Stimulated activated CD4-positive, alpha-beta T cell treated with anti-CD3 and anti-CD28 coated beads, Interleukin-4, amount 100 ng/mL, for 4 hours (primary cell): ENCODE measurements around the gene ASIP.
"Not testable (repeated sequence)": the region's sequence is repeated elsewhere in the genome, so short reads cannot be mapped to it uniquely, and the experiment has no call there.

Experiments
- DNase-seq, 2 experiments: peaks; one replicate each; pipeline ENCODE4 v3.0.0-alpha.2; 2020

The ASIP gene

GRCh38 chr20:34290471-34290870, 49.2 kb downstream of the ASIP start:
- no peak for DNase-seq

GRCh38 chr20:34292496-34292895, 51.3 kb downstream of the ASIP start:
- no peak for DNase-seq

DNA sequence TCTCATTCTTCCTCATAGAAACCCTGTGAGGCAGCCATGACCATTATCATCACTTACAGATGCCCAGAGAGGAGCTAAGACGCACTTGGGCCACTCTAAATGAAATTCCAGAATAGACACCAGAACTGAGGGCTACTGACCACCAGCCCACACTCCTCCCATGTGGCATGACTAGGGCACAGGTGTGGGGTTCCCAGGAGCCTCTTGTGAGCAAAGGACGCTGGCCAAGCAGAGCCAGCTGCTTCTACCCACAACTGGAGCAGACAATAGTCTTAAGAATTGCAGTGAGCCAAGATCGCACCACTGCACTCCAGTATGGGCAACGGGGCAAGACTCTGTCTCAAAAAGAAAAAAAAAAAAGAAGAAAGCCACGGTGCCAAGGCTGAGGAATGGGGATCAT, 51.9 kb downstream of the ASIP start:
- DNase-seq: no peak

- no peak for DNase-seq
Measured at GRCh38 chr20:34293589-34293988, 52.4 kb downstream of the ASIP start.

- no peak for DNase-seq
Measured at GRCh38 chr20:34294563-34294962, 53.3 kb downstream of the ASIP start.

DNA sequence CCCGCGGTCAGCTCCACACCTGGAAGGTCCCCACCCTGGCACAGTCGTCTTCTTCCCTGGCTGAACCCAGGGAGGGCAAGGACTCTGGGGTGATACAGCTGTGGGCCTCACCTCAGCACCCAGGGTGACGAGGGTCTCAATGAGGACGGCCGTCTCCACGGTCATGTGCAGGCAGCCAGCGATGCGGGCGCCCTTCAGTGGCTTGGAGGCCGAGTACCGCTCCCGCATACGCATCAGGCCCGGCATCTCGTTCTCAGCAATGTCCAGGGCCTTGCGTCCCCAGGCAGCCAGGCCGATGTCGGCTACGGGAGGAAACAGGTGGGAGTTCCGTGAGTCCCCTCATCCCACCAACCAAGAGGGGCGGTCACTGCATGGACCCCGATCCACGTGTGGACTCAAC, 54.1 kb downstream of the ASIP start:
- no peak for DNase-seq

DNA sequence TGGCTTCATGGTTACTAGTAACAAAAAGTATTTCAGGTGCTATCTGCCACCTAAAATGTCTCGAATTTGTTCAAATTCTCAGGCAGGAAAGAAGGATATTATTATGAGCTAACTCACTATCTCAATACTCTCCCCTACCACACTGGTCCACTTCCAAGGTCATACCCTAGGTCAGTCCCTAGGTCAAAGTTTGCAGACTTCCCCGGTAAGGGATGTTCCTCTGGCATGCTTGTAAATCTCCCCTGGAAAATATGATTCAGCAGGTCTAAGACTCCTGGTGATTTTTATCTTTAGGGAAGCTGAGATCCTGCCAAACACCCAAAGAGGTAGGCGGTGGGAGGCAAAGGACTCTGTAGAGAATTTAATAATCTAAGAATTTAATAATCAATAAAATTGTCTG, 55.2 kb downstream of the ASIP start:
- no peak for DNase-seq

- not testable (repeated sequence) for DNase-seq
Measured at GRCh38 chr20:34298294-34298784, 57.1 kb downstream of the ASIP start.

GRCh38 chr20:34299556-34300255, 58.5 kb downstream of the ASIP start:
- DNase-seq: no peak

- no peak for DNase-seq
Measured at GRCh38 chr20:34300256-34300806, 59.1 kb downstream of the ASIP start.

DNA sequence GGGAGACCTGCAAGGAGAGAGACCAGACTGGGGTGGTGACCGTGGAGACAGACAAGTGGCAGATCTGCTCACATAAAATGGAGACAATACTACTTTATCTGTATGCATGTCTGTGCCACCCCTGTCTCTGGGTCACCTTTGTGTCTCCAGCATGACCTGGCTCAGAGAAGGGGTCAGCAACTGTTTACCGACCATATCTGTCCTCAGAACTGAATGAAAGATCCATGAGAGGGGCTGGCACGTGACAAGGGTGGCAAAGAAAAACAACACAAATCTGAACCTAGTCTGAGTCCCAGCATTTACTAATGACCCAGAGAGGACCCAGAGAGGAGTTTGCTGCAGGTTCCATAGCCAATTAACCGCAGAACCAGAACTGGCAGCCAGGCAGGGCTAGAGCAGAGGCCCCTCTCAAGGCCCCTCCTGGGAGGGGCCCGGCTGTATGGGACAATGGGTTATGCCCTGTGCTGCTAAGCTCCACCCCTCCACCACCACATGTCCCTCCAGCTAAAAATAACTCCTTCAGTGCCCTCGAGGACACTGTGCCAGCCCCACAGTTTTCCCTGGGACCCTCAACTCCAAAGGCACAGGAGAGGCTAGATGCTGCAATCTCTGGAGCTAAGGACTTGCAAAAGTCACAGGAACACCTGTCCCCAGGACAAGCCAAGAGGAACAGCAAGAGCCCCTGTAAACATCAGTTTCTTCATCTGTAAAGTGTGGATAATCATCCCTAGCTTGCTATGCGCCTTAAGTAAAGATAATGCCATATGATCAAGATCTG, 59.8 kb downstream of the ASIP start:
- DNase-seq: no peak

- no peak for DNase-seq
Measured at GRCh38 chr20:34301587-34302311, 60.5 kb downstream of the ASIP start.

DNA sequence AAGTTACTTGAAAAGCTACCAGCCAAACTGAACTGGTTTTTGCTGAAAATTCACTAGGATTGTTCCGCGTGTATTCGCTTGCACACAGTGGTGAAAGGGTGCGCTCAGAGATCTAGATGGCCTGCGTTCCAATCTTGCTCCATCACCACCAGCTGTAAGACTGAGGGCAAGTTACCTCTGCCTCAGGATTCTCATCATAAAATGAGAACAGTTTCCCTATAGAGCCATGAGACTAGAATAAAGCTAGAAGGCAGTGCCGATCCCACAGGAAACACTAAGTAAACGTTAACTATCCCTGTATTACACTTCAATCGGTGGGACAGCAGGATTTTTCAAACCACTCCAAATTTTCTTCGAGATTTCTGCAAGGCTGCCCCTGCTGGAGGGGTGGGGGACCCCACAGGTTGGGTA, 61.1 kb downstream of the ASIP start:
- no peak for DNase-seq

GRCh38 chr20:34302723-34303533, 61.7 kb downstream of the ASIP start, which contains the start of gene AHCY:
Gene AHCY (minus strand): TSS chr20:34303355. CDS start chr20:34303270, 85 bp downstream.
- peak; percentile 92 to 93 for DNase-seq

DNA sequence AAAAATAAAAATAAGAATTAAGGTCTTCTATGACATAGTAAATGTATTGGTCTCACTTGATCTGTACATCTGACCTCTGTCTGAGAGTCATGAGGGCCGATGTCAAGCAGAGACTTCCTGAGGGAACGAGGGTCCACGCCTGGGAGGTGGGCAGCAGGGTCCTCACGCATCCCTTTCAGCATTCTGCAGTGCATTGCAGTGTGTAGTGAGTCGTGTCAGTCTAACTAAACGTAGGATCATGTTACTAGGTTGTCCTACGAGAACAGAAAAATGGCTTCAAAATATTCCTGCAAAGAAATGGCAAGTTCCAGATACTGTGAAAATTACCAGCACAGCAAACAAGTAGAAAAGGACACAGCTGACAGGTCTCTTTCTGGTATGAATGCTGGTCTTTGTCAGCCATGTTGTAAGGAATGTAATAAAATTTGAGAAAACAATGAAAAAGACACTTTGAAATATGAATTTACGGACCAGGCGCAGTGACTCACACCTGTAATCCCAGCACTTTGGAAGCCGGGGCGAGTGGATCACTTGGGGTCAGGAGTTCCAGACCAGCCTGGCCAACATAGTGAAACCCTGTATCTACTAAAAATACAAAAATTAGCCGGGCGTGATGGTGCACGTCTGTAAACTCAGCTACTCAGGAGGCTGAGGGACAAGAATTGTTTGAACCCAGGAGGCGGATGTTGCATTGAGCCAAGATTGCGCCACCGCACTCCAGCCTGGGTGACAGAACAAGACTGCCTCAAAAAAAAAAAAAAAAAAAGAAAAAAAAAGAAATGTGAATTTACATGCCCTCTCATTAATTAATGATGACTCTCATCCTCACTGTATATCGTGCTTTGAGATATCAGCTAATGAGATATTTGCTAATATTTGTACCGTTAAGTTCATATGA, 64.4 kb downstream of the ASIP start:
- no peak for DNase-seq

GRCh38 chr20:34309691-34310090, 68.5 kb downstream of the ASIP start:
- DNase-seq: no peak

GRCh38 chr20:34310481-34311117, 69.4 kb downstream of the ASIP start:
- no peak for DNase-seq

- DNase-seq: no peak
Measured at GRCh38 chr20:34311118-34312023, 70.1 kb downstream of the ASIP start.

GRCh38 chr20:34312024-34312460, 70.8 kb downstream of the ASIP start:
- no peak for DNase-seq
